Globus pallidus (tissue), 1 donor: ENCODE measurements around the gene SCAMP5.
A peak's percentile ranks its signal among the peaks of the same experiment; 100 is the strongest.

Experiments used
- DNase-seq: peaks from one replicate; pipeline ENCODE4 v3.0.0-alpha.2; 2015; ENCODE audit warnings: low spot score

SCAMP5 gene

DNA sequence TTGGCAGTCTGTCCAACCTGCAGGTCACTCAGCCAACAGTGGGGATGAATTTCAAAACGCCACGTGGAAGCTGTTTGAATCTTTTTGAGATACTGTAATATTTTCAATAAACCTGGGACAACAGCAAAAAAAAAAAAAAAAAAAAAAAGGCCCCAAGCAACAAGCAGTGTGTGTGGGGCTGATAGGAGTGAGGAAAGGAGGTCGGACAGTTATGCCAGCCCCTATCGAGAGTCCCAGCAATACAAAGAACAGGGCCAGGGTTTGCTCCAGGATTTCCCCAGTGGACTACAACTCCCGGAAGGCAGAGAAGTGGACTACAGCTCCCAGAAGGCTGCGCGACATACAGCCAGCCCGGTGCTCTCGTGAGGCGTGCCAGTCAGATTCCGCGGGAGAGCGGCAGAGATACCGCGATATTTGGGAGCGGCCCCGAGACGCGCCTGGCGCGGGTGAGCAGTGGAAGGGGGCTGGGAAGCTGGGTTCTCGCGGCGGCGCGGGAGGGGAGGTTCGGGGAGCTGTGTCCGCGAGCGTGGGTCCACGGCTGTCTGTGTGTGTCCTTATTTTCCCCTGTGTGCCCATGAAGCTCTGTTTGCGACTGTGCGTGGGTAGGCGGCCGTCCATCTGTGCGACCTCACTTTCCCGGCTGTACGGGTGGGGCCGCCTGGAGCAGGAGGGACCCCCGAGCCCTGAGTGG, 28.0 kb downstream of the SCAMP5 start, which contains the start of gene PPCDC:
TSS of gene PPCDC (plus strand) at position 410 of the 691 bp plus-strand sequence. CDS start 4,729 bp downstream, outside the sequence.
- peak; percentile 95 for DNase-seq

- DNase-seq = no peak
Observed at GRCh38 chr15:75023872-75024636, 28.7 kb downstream of the SCAMP5 start.

DNA sequence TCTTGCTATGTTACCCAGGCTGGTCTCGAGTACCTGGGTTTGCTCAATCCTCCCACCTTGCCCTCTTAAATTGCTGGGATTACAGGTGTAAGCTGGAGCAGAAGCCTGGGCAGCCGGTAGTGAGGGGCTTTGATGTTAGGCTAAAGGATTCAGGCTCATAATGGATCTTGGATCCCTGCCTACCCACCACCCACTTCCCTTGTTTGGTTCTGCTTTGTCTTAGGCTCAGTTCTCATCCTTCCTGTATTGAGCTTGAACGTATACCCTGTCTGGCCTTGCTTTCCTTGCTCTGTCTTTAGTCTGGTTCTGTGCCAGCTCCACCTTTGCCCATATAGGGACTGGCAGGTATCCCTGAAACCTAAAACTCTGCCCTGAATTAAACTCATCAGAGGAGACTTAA, 29.7 kb downstream of the SCAMP5 start:
- DNase-seq = peak; percentile 33

GRCh38 chr15:75025548-75026260, 30.3 kb downstream of the SCAMP5 start:
- DNase-seq = no peak

DNA sequence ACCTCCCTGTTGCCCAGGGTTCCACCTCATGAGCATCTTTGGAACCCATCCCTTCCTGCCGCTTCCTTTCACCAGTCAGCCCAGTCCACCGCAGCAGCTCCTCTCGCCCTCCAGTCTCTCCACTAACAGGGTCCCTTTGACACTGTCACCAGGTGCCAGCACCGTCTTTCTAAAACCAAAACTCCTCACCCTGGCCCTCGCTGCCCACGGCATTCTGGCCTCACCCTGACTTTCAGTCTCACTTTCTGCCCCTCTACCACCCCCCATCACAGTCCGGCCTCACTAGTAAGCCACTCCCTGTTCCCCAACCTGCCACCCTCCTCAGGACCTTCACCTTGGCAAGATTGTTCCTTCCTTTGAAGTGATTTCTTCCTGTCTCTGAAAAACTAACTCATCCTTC, 32.2 kb downstream of the SCAMP5 start:
- DNase-seq = no peak

GRCh38 chr15:75028991-75029377, 33.6 kb downstream of the SCAMP5 start:
- DNase-seq = no peak

- peak; percentile 83 for DNase-seq
Observed at GRCh38 chr15:75029378-75030022, 34.1 kb downstream of the SCAMP5 start.

DNA sequence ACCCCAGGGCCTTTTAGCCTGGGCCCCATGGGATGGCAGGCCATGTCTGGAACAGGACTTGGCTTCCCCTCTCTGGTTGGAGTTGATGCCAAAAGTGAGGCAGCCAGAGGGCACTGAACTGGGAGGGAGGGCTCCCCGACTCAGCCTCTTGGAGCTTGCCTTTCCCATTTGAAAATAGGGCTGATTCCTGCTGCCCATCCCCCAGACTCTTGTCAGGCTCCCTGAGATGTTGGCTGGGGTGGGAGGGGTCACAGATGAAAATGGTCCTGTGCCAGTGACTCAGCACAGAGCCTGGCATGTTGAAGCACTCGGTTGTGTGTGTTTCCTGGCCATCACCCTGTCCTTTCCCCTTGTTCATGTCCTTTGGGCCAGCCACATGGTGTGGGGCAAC, 34.7 kb downstream of the SCAMP5 start:
- DNase-seq = no peak

DNA sequence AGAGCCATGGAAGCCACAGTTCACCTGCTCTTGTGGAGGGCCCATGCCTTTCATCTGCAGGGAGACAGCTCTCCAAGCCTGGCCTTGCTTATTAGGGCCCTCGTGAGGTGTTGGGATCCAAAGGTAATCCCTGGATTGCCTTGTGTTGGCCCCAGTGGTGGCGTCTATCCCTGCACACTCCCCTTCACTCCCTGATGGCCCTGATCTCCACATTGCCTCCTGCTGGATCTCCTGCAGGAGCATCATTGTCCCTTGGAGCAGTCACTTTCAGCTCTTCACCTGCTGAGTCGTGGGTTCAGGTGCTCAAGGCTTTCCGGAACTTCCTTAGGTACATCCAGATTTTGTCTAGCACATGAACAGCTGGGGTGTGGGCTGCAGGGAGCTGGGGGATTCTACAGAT, 35.1 kb downstream of the SCAMP5 start:
- DNase-seq = no peak

- no peak for DNase-seq
Observed at GRCh38 chr15:75031848-75032247, 36.5 kb downstream of the SCAMP5 start.

DNA sequence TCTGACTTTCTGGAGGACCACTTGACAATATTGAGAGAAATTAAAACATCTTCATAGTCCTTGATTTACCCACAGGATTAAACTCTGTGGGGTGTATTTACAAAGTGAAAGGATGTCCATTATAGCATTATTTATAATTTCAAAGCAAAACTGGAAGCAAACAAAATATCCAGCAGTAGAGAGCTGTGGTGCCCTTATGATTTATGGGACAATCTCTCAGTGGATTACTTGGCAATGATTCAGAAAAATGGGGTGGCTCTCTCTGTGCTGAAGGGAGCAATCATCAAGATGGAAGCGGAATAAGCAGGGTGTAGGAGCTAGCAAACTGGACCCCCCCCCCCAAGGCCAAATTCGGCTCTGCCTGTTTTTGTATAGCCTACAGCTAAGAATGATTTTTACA, 37.0 kb downstream of the SCAMP5 start:
- DNase-seq = no peak

DNA sequence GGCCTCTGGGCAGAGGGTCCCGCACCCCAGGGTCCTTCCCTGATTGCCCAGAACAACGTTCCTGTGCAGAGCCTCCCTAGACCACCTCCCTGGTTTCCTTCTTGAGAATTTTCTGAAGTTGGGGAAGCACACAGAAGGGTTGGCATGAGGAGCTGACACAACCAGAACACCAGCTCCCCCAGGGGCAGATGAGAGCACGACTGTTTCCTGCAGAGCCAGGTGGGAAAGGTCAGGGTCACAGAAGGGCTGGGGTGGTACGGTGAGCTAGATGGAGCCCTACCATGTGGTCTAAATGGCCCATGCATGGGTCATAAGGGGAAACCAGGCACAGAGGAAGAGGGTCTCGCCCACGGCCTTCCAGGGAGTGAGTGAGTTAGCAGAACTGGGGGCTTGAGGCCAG, 38.4 kb downstream of the SCAMP5 start:
- DNase-seq = no peak

DNA sequence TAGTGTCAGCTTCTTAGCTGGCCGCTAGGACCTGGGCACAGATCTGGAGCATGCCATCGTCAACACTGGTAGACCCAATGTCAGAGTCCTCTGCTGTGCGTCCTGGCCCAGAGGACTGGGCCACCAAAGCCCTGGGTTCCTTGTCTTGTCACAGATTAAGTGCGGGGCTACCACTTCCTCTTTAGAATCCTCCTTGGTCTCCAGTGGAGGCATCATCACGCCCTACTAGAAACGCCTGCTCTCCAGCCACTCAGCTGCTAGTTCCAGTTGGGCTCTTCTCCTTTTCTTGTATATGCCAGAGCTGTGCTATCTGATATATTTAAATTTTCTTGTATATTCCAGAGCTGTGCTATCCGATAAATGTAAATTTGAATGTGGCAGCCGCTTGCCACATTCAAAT, 39.3 kb downstream of the SCAMP5 start:
- no peak for DNase-seq

GRCh38 chr15:75036212-75036616, 40.9 kb downstream of the SCAMP5 start:
- no peak for DNase-seq

GRCh38 chr15:75037685-75038084, 42.3 kb downstream of the SCAMP5 start:
- no peak for DNase-seq

DNA sequence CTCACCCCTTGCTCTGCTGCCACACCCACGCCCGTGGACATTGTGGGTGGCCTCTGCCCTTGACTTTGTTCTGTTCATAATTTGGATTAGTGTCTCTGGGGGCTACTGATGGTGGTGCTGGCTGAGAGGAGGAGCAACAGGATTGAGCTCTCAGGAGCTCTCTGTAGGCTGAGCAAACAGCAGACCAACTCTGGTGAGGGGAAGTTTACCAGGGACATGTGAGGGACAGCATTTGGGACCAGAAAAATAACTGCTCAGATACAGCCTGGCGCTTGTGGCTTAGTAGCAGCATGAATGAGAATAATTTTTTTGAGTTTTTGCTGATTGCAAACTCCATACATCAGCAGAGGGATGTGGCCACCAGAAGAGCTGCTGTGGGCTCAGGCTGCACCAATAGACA, 42.9 kb downstream of the SCAMP5 start:
- no peak for DNase-seq

DNA sequence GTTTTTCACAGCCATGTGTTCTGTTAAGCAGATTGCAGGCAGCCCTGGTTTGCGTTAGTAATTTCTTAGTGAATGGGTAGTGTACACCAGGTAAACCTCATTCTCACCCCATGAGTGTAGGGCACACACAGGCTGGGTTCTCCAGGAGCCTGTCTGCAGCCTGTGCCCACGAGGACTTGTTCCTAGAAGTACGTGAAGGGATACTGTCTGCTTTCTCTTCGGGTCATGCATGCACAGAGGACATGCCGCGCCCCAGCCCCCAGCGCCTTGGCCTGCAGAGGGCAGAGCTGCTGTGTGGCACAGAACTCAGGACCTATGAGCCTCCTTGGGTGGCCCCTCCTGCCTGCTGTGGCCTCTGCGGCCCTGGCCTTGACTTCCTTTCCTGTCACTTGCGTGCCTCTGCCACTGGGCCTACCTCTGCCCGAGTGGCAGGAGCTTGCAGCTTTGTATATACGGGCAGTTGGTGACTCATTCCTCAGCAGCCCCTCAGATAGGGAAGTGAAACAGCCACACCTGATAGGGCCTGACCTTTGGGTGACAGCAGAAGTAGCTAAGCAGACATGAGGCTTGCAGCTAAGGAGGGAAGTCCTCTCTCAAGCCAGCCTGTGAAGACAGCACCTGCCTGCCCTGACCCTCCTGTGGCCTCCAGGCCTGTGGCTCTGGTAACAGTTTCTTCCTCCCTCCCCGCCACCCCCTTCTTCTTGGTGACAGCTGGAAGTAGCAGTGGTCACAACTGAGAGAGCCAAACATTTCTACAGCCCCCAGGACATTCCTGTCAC, 47.6 kb downstream of the SCAMP5 start:
- DNase-seq = peak; percentile 52

- DNase-seq = peak; percentile 97
Observed at GRCh38 chr15:75043509-75044257, 48.3 kb downstream of the SCAMP5 start.

DNA sequence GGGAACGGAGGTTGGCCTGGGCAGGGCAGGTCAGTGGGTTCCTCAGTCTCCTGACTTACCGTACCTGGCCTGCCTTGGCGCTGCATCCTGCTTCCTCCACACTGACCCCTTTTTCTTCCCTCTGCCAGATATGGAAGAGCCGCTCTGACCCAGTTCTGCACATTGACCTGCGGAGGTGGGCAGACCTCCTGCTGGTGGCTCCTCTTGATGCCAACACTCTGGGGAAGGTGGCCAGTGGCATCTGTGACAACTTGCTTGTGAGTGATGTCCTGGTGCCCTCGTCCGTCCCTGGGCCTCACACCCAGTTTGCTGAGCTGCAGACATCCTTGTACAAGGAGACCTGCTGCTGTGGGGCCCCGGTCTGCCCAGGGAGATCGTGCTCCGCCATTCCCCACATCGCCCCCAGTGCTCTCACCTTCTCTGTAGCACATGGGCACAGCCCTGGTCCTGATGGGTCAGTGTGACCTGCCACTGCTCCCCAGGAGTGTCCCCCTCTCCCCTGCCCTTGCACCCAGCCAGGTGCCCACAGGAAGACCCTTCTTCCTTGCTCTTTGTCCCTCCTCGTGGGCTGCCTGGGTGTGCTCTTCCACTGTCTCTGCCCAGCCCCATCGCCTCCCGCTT, 49.0 kb downstream of the SCAMP5 start:
- DNase-seq = no peak

- no peak for DNase-seq
Observed at GRCh38 chr15:75045332-75046015, 50.1 kb downstream of the SCAMP5 start.
